Body of pancreas (tissue), 4 donors: ENCODE data around the gene SYNGR3. TPM values are rescaled to one million over a fixed set of nuclear protein-coding genes. Genes with fewer than 3 reads are reported as not detected.

ENCODE experiments used
- ATAC-seq: fragments of 150-250 bp; one replicate; pipeline ENCODE4 v1.9.1; 2016
- DNase-seq, 4 donors: peaks; one replicate each; pipeline ENCODE4 v3.0.0-alpha.2; 2019
- H3K27ac ChIP-seq, 4 donors: fragments of 200-600 bp; sonication (generic); 1 replicate in 3 of 4; 2 replicates in 1 of 4; pipeline versions ENCODE4 v1.5.1 to v1.6.1; 2016 to 2019; ENCODE audit warnings: mild to moderate bottlenecking in 1 of 4, mixed read lengths in 1 of 4, moderate library complexity in 1 of 4
- H3K27me3 ChIP-seq, 2 donors: fragments of 200-600 bp; sonication (generic); one replicate each; pipeline ENCODE4 v1.6.0; 2016; ENCODE audit warnings: mild to moderate bottlenecking in 1 of 2
- H3K36me3 ChIP-seq, 2 donors: fragments of 200-600 bp; sonication (generic); replicated peaks in 1 of 2; 2 replicates each; pipeline ENCODE4 v1.5.1; 2016; ENCODE audit warnings: low read depth in 2 of 2; ENCODE audit not compliant: insufficient read depth in 1 of 2
- H3K4me1 ChIP-seq: fragments of 200-600 bp; sonication (generic); one replicate; pipeline ENCODE4 v1.6.0; 2016
- H3K4me3 ChIP-seq, 2 donors: fragments of 200-600 bp; sonication (generic); 1 replicate in 1 of 2; 2 replicates in 1 of 2; pipeline ENCODE4 v1.5.1; 2016 to 2019
- H3K9me3 ChIP-seq, 3 donors: fragments of 200-600 bp; sonication (generic); 1 replicate in 2 of 3; 2 replicates in 1 of 3; pipeline ENCODE4 v1.5.1; 2016
- CTCF ChIP-seq, 7 experiments: fragments of 450-650 bp in 4 of 7; fragments of 200-600 bp in 3 of 7; sonication (generic) in 3 of 7; IDR thresholded peaks; one replicate each; pipeline ENCODE4 v1.5.1; 2016 to 2019; ENCODE audit warnings: antibody characterized with exemption in 7 of 7
- POLR2A ChIP-seq, 3 donors: fragments of 450-650 bp; IDR thresholded peaks; one replicate each; pipeline ENCODE4 v1.6.1; 2016; ENCODE audit warnings: antibody characterized with exemption in 3 of 3, mild to moderate bottlenecking in 2 of 3
- WGBS, 2 donors: methylation state at CpG; one replicate each; pipeline ENCODE4 v1.1.5; 2017; 5-methylcytosine and 5-hydroxymethylcytosine counted together
- intact Hi-C: fragments of 100-400 bp; cut with DNase I; formaldehyde crosslinking; loops from one replicate; pipeline ENCODE4 v1.15.1; 2023
- total RNA-seq, 2 donors: library from RNA; depleted of rRNA; stranded (reverse); fragments of >200 nt; gene quantifications; one replicate each; pipeline ENCODE4 v1.1.0, GENCODE V29; 2016

Gene SYNGR3
- total RNA-seq, 2 donors from 2014 or later: 0.33 to 1.6 TPM

GRCh38 chr16:1983544-1984346 lies 6.0 kb upstream of the SYNGR3 start, which contains the start of gene GFER:
TSS of gene GFER (plus strand) at chr16:1984193. CDS start at chr16:1984219, 26 bp downstream.
- DNase-seq (peak; percentile 91 to 92 (median 92)), ATAC-seq (peak; percentile 85)
- Histone ChIP-seq H3K4me3 (peak within 1 kb of the TSS; percentile 77 to 90), H3K27ac (peak within 1 kb of the TSS; percentile 56 to 84 (median 79)), H3K27me3 (peaks cover 0 to 3% of the 10 kb centered on the region in 2 donors), H3K9me3 (no peaks in the 10 kb centered on the region), H3K36me3 (peaks cover 0 to 2% of the 10 kb centered on the region in 2 donors), H3K4me1 (peaks cover 62% of the 10 kb centered on the region)
- peak in 6 of 7 experiments; percentile 15 to 47 (median 30) for TF ChIP-seq CTCF (IDR thresholded peaks at IDR 0.05)
- TF ChIP-seq POLR2A (IDR thresholded peaks at IDR 0.05): peak; percentile 45 to 67 (median 59)
- 0% methylated on average over 2 to 109 of the region's 109 CpGs for WGBS, 2 donors
- intact Hi-C loops: no loop called here

GRCh38 chr16:1984347-1985225 lies 5.2 kb upstream of the SYNGR3 start:
- peak overlapping the region; percentile 77 to 90 for H3K4me3 ChIP-seq
- no peaks in the 10 kb centered on the region for H3K9me3 ChIP-seq
- peaks cover 0 to 9% of the 10 kb centered on the region in 2 donors for H3K27me3 ChIP-seq
- DNase-seq: peak in 1 of 4 donors; percentile 44
- peak; percentile 1 for ATAC-seq
- WGBS, 2 donors: 10 to 21% methylated on average over 12 to 58 of the region's 58 CpGs
- peak overlapping the region; percentile 20 to 84 (median 79) for H3K27ac ChIP-seq
- peaks cover 65% of the 10 kb centered on the region for H3K4me1 ChIP-seq
- intact Hi-C loops: no loop called here
- no peak for TF ChIP-seq CTCF (IDR thresholded peaks at IDR 0.05)
- TF ChIP-seq POLR2A (IDR thresholded peaks at IDR 0.05): no peak
- peaks cover 0 to 2% of the 10 kb centered on the region in 2 donors for H3K36me3 ChIP-seq

GRCh38 chr16:1985466-1986150 lies 4.2 kb upstream of the SYNGR3 start:
- no peak for DNase-seq
- no peak overlapping the region for H3K4me3 ChIP-seq
- 88 to 100% methylated on average over 2 to 12 of the region's 14 CpGs for WGBS, 2 donors
- peaks cover 61% of the 10 kb centered on the region for H3K4me1 ChIP-seq
- H3K36me3 ChIP-seq: peaks cover 0 to 2% of the 10 kb centered on the region in 2 donors
- H3K27me3 ChIP-seq: peaks cover 0 to 14% of the 10 kb centered on the region in 2 donors
- no peaks in the 10 kb centered on the region for H3K9me3 ChIP-seq
- ATAC-seq: no peak
- no peak overlapping the region for H3K27ac ChIP-seq
- intact Hi-C loops: no loop called here
- TF ChIP-seq POLR2A (IDR thresholded peaks at IDR 0.05) (no peak), CTCF (IDR thresholded peaks at IDR 0.05) (no peak)

- Histone ChIP-seq H3K36me3 (peaks cover 0 to 2% of the 10 kb centered on the region in 2 donors), H3K9me3 (no peaks in the 10 kb centered on the region), H3K27me3 (peaks cover 0 to 19% of the 10 kb centered on the region in 2 donors), H3K27ac (no peak overlapping the region), H3K4me3 (no peak overlapping the region), H3K4me1 (peaks cover 60% of the 10 kb centered on the region)
- DNase-seq (no peak), ATAC-seq (no peak)
- no peak for TF ChIP-seq CTCF (IDR thresholded peaks at IDR 0.05)
- TF ChIP-seq POLR2A (IDR thresholded peaks at IDR 0.05): no peak
- WGBS, 2 donors: 93 to 94% methylated on average over 10 of the region's 10 CpGs
- intact Hi-C loops: no loop called here
Observed at GRCh38 chr16:1987198-1987597, 2.6 kb upstream of the SYNGR3 start.
